Ovary (tissue), 9 donors: ENCODE measurements around the gene GSTT2. TPM values are rescaled to one million over a fixed set of nuclear protein-coding genes. Genes with fewer than 3 reads are reported as not detected.

ENCODE experiments used
- DNase-seq, 5 donors: peaks; one replicate each; pipeline ENCODE4 v3.0.0-alpha.2; 2019 to 2020
- H3K27ac ChIP-seq, 2 donors: fragments of 200-600 bp; one replicate each; pipeline versions ENCODE4 v1.5.1 to v1.8.0; 2019 to 2022
- H3K27me3 ChIP-seq: fragments of 200-600 bp; one replicate; pipeline ENCODE4 v1.8.0; 2022
- H3K36me3 ChIP-seq: fragments of 200-600 bp; sonication (generic); one replicate; pipeline ENCODE4 v1.5.1; 2019
- H3K4me1 ChIP-seq: one replicate; pipeline ENCODE4 v1.8.1; 2013; ENCODE audit warnings: mild to moderate bottlenecking, moderate library complexity; ENCODE audit not compliant: insufficient read depth
- H3K4me3 ChIP-seq: fragments of 200-600 bp; sonication (generic); one replicate; pipeline ENCODE4 v1.5.1; 2017
- H3K9me3 ChIP-seq, 2 donors: fragments of 200-600 bp in 1 of 2; sonication (generic) in 1 of 2; one replicate each; pipeline versions ENCODE4 v1.5.1 to v1.8.1; 2013 to 2019; ENCODE audit warnings: mild to moderate bottlenecking in 1 of 2, moderate library complexity in 1 of 2
- CTCF ChIP-seq, 3 donors: fragments of 450-650 bp in 2 of 3; fragments of 200-600 bp in 1 of 3; IDR thresholded peaks; one replicate each; pipeline versions ENCODE4 v1.5.1 to v1.8.0; 2016 to 2022; ENCODE audit warnings: antibody characterized with exemption in 3 of 3, mild to moderate bottlenecking in 1 of 3
- EP300 ChIP-seq: sonication (generic); formaldehyde crosslinking; IDR thresholded peaks from one replicate; pipeline ENCODE4 v1.6.1; 2017; ENCODE audit warnings: antibody characterized with exemption
- POLR2A ChIP-seq: fragments of 450-650 bp; IDR thresholded peaks from one replicate; pipeline ENCODE4 v1.6.1; 2017; ENCODE audit warnings: antibody characterized with exemption, mild to moderate bottlenecking, moderate library complexity
- WGBS, 3 donors: extraction: QIAGEN DNeasy Blood & Tissue Kit in 1 of 3; methylation state at CpG; one replicate each; pipeline versions ENCODE4 v1.1.5 to v1.1.7; 2013 to 2017; 5-methylcytosine and 5-hydroxymethylcytosine counted together
- intact Hi-C, 4 donors: fragments of 100-400 bp; cut with DNase I; formaldehyde crosslinking; loops; one replicate each; pipeline versions ENCODE4 v1.11.0 to v1.15.1; 2022 to 2023
- polyA plus RNA-seq, 2 donors: library from polyadenylated mRNA; stranded (reverse); fragments of 200-250 nt in 1 of 2; fragments of 350-450 nt in 1 of 2; fragmentation: Illumina TruSeq in 1 of 2; extraction: RNeasy Lipid Tissue Mini Kit (QIAGEN cat#74804) in 1 of 2; gene quantifications; one replicate each; pipeline ENCODE4 v1.2.3, GENCODE V29; 2013 to 2014
- total RNA-seq, 7 donors: library from RNA; depleted of rRNA in 2 of 7; stranded (reverse); fragments of >200 nt in 2 of 7; fragmentation: NEBNext Ultra II Directional in 3 of 7; extraction: Animal tissue kit (Norgen Biotek cat#: 25700) in 3 of 7; gene quantifications; one replicate each; pipeline versions ENCODE4 v1.1.0 to v1.2.4, GENCODE V29; 2016 to 2023
- donor health status: DM: no; HTN: no; CAD: no; lungs with moderate emphysema.
- donor health status: DM: no; HTN: no; CAD: no.
- donor health status: Bipolar disorder and iron deficiency.
- donor health status: DM: yes; HTN: yes; CAD: no.
- donor health status: DM: no; HTN: no; CAD: no.
- donor health status: DM: yes; HTN: yes; CAD: no.

GSTT2 gene
- total and polyA plus RNA-seq, 9 donors: 0.33 to 1.8 (median 0.98) TPM; not detected in 4

- H3K4me3 ChIP-seq: no peak within 1 kb of the TSS
- intact Hi-C loops: loop anchor here in 1 of 4 donors (5.0 kb wide), 1 partner anchor 167 kb away; no protein-coding TSS in a partner anchor
- H3K4me1 ChIP-seq: no peaks in the 10 kb centered on the region
- WGBS, 3 donors: 62 to 69% (median 65%) methylated on average over 6 of the region's 6 CpGs
- no peak within 1 kb of the TSS for H3K27ac ChIP-seq
- TF ChIP-seq POLR2A (no peak), EP300 (no peak), CTCF (IDR thresholded peaks at IDR 0.05) (no peak)
- no peaks in the 10 kb centered on the region for H3K27me3 ChIP-seq
- H3K9me3 ChIP-seq: no peaks in the 10 kb centered on the region
- no peaks in the 10 kb centered on the region for H3K36me3 ChIP-seq
- peak in 1 of 5 donors; percentile 53 for DNase-seq
These were observed 25.3 kb downstream of the GSTT2 start, which contains the start of gene GSTT4 for GRCh38 chr22:24005201-24005600. TSS of gene GSTT4 (minus strand) at chr22:24005453. CDS start at chr22:24005356, 97 bp downstream.

GRCh38 chr22:24006207-24006913 lies 26.4 kb downstream of the GSTT2 start:
- Histone ChIP-seq H3K4me1 (no peaks in the 10 kb centered on the region), H3K27me3 (no peaks in the 10 kb centered on the region), H3K9me3 (no peaks in the 10 kb centered on the region), H3K36me3 (no peaks in the 10 kb centered on the region), H3K4me3 (no peak overlapping the region), H3K27ac (no peak overlapping the region)
- intact Hi-C loops: loop anchor here in 1 of 4 donors (5.0 kb wide), 1 partner anchor 166 kb away; no protein-coding TSS in a partner anchor
- WGBS, 3 donors: 60 to 75% (median 74%) methylated on average over 10 of the region's 10 CpGs
- TF ChIP-seq POLR2A (no peak), CTCF (IDR thresholded peaks at IDR 0.05) (no peak), EP300 (no peak)
- no peak for DNase-seq

GRCh38 chr22:24006914-24007214 lies 26.9 kb downstream of the GSTT2 start:
- intact Hi-C loops: loop anchor here in 1 of 4 donors (5.0 kb wide), 1 partner anchor 165 kb away; no protein-coding TSS in a partner anchor
- H3K27ac ChIP-seq: no peak overlapping the region
- H3K9me3 ChIP-seq: no peaks in the 10 kb centered on the region
- H3K4me1 ChIP-seq: no peaks in the 10 kb centered on the region
- 86 to 89% (median 88%) methylated on average over 6 of the region's 6 CpGs for WGBS, 3 donors
- H3K4me3 ChIP-seq: no peak overlapping the region
- H3K27me3 ChIP-seq: no peaks in the 10 kb centered on the region
- no peak for DNase-seq
- no peak for TF ChIP-seq EP300
- no peak for TF ChIP-seq POLR2A
- no peak for TF ChIP-seq CTCF (IDR thresholded peaks at IDR 0.05)
- H3K36me3 ChIP-seq: no peaks in the 10 kb centered on the region

GRCh38 chr22:24007253-24008021 lies 27.5 kb downstream of the GSTT2 start:
- WGBS, 3 donors: 76 to 81% (median 77%) methylated on average over 8 of the region's 8 CpGs
- TF ChIP-seq POLR2A (no peak), EP300 (no peak), CTCF (IDR thresholded peaks at IDR 0.05) (no peak)

More at GRCh38 chr22:24007253-24008021, 27.5 kb downstream of the GSTT2 start:
- Histone ChIP-seq H3K36me3 (no peaks in the 10 kb centered on the region), H3K27me3 (no peaks in the 10 kb centered on the region), H3K9me3 (no peaks in the 10 kb centered on the region), H3K27ac (no peak overlapping the region), H3K4me3 (no peak overlapping the region), H3K4me1 (no peaks in the 10 kb centered on the region)
- intact Hi-C loops: loop anchor here in 1 of 4 donors (5.0 kb wide), 1 partner anchor 165 kb away; no protein-coding TSS in a partner anchor
- DNase-seq: no peak
